B cell (primary cell): Measurements from ENCODE around the gene PLAC8L1.
A peak's percentile ranks its signal among the peaks of the same experiment; 100 is the strongest.

Source experiments
- EZH2 ChIP-seq: IDR thresholded peaks from 2 replicates; pipeline ENCODE4 v1.6.1; 2012; ENCODE audit warnings: borderline replicate concordance, low read depth, mild to moderate bottlenecking, moderate library complexity, low read length; ENCODE audit not compliant: insufficient read depth, poor library complexity, severe bottlenecking
- TF ChIP-seq, protein P1 (sequence below): fragments of 200-600 bp; IDR thresholded peaks from one replicate; pipeline ENCODE4 v1.8.0; 2022; ENCODE audit warnings: antibody characterized with exemption, mild to moderate bottlenecking

DNA sequence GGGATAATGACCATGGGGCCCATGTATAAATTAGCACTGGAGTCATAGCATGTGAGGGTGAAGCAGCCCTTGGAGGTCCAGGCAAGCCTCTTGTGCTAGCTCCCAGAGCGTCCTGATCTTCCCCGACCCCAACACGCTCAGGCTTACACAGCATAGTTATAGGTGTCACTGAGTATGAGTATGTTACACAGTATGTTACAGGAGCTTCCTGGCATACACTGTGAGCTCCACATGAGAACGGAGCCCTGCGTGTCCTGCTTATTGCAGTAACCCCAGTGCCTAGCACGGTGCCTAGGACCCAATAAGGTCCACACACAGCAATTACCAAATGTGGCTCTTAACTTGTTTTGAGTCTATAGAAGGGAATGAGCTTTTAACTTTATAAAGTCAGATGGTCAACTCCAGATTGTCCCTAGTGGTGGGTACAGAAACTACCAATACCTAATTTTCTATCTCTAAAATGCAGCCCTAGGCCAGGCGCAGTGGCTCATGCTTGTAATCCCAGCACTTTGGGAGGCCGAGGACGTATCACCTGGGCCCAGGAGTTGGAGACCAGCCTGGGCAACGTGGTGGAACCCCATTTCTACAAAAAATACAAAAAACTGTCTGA, 64.1 kb downstream of the PLAC8L1 start:
- TF ChIP-seq, protein P1, sequence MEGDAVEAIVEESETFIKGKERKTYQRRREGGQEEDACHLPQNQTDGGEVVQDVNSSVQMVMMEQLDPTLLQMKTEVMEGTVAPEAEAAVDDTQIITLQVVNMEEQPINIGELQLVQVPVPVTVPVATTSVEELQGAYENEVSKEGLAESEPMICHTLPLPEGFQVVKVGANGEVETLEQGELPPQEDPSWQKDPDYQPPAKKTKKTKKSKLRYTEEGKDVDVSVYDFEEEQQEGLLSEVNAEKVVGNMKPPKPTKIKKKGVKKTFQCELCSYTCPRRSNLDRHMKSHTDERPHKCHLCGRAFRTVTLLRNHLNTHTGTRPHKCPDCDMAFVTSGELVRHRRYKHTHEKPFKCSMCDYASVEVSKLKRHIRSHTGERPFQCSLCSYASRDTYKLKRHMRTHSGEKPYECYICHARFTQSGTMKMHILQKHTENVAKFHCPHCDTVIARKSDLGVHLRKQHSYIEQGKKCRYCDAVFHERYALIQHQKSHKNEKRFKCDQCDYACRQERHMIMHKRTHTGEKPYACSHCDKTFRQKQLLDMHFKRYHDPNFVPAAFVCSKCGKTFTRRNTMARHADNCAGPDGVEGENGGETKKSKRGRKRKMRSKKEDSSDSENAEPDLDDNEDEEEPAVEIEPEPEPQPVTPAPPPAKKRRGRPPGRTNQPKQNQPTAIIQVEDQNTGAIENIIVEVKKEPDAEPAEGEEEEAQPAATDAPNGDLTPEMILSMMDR, result peak; percentile 26
- TF ChIP-seq EZH2, result no peak
